Embryonic facial prominence (tissue), 1 donor: ENCODE data around the gene TOR1AIP1.

ENCODE experiments used
- DNase-seq: peaks from one replicate; pipeline ENCODE4 v3.0.0-alpha.2; 2016; ENCODE audit errors: extremely low spot score

Gene TOR1AIP1

DNA sequence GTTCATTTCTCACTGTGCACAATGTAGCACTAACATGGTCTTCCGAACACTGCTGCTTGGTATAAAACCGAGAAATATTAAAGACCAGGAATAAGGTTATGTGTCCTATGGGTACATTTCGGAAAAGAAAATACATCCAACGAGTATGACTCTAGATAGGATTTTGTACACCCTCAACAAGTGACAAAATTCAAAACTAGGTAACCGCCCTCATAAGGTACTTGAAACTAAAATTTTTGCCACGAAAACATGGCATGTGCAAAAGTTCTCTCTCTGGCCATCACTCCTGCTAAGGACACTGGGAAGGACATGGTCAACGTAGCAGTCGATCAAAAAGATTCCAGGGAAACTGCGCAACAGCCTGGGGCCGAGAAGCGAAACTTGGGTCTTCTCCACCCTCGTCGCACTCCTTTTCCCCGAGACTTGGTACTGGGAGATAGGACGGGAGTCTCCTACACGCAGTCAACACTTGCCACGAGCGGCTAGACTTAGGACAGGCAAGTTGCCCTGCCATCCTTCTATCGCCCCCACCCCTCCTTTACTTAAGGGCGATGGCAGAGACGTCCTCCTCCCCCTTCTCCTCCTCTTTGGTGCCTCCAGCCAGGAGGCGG, 338 bp upstream of the TOR1AIP1 start:
- peak; percentile 91 for DNase-seq

DNA sequence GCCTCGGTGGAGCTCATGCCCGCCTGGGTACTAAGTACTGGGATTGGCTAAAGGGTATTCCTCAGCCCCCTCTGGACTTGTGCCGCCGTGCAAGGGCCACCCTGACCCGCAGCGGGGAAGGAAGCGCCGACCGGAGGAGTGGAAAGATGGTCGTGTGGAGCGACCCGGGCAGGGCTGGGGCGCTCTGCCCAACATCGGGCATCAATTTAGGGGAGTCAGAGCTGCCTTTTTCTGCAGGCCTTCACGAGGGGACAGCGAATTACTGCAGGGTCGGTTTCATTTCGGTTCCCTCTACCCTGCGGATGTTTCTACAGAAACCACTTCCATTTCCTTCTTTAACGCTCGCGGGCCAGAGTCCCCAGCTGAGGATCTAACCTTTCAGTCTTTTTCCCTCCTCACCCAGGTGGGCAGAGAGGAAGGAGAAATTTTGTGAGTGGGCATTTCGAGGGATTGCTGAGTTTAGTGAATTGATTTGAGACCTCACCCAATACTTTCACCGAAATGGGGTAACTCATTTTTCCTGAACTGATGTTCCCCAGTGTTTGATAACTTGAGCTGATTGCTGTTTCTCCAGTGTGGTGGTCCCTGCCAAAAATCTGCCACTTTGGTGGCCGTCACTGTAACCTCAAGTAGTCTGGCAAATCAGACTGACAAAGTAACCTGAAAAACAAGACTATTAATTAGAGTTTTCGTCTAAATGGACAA, 1.1 kb downstream of the TOR1AIP1 start:
- no peak for DNase-seq

DNA sequence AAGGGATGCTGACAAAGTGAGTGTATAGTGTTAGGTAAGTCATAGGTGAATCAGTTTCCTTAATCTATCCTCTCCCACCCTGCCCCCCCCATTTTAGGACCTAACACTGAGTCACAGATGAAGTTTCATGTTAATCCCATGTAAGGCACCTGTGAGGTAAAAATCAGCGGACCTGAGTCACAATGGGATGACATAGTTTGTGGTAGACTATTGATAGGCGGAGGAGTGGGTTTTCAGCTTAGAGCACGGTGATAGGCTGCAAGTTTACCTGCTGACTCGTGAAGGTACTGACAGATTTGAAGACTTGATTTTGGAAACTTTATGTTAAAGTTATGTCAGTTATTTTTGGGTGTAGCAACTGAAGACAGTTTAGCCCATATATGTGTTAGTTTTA, 1.7 kb downstream of the TOR1AIP1 start:
- DNase-seq: no peak

DNA sequence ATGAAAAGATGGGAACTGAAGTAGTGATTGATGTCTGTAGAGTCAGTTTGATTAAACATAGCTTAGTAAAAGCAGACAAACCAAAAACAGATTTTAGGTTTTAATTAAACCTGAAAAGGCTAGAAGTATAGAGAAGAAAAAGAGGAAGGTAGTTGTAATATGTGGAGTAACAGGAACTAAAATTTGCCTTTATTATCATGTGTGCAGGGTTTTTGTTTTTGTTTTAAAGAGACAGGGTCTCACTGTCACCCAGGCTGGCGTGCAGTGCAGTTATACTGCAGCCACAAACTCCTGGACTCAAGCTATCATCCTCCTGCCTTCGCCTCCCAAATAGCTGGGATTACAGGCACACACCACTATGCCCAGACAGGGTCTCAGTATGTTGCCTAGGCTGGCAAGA, 6.0 kb downstream of the TOR1AIP1 start:
- DNase-seq: no peak

DNA sequence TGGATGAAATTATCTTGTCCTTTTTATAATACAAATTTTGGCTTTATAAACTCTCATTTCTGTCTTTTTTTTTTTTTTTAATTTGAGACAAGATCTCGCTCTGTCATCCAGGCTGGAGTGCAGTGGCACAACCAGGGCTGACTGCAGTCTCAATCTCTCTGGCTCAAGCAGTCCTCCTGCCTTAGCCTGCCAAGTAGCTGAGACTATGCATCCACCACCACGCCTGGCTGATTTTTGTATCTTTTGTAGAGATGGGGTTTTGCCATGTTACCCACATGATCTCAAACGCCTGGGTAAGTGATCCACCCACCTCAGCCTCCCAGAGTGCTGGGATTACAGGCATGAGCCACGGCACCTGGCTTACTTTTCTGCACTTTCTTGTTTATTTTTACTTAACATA, 7.5 kb downstream of the TOR1AIP1 start:
- no peak for DNase-seq

DNA sequence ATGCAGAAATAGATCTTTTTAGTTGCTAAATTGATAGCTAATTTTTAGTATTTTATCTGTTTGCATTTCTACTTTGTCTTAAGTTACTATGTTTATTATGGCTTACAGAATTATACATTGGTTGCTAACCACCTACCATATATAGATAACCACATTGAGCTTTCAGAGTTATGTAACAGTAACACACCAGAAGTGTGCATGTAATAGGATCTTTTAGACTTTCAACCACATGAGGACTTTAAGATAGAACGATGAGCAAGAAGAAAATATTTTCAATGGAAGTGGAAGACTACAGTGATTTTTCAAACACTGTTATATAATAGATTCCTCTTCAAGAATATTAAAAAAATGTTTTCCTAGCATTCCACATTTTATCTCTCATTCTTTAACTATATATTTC, 28.8 kb downstream of the TOR1AIP1 start:
- DNase-seq: no peak

DNA sequence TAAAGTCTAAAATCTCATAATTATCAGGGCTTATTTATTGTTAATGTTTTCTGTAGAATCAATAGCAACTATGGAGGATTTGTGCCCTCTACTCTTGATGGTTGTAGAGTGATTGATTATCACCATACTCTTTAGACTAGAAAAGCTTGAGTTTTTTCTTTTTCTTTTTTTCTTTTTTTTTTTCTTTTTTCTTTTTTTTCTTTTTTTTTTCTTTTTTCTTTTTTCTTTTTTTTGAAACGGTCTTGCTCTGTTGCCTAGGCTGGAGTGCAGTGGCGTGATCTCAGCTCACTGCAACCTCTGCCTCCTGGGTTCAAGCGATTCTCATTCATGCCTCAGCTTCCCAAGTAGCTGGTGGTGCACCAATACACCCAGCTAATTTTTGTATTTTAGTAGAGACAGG, 29.7 kb downstream of the TOR1AIP1 start:
- no peak for DNase-seq

DNA sequence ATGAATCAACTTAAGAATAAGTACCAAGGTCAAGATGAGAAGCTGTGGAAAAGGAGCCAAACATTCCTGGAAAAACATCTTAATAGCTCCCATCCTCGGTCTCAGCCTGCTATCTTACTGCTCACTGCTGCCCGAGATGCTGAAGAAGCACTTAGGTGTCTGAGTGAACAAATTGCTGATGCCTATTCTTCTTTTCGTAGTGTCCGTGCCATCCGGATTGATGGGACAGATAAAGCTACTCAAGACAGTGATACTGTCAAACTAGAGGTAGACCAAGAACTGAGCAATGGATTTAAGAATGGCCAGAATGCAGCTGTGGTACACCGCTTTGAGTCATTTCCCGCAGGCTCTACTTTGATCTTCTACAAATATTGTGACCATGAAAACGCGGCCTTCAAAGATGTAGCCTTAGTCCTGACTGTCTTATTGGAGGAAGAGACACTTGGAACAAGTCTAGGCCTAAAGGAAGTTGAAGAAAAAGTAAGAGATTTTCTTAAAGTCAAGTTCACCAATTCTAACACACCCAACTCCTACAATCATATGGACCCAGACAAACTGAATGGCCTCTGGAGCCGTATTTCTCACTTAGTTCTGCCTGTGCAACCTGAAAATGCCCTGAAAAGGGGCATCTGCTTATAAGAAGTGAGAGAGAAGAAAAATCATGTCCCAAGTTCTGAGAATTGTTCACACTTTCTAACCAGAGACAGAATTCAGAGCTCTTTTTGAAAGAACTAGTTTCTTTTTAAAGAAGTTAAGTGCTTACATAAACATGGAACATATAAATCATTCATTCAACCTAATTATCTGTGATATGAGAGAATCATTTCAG, 35.7 kb downstream of the TOR1AIP1 start:
- no peak for DNase-seq

- no peak for DNase-seq
Measured at GRCh38 chr1:179921472-179921871, 39.4 kb downstream of the TOR1AIP1 start.

DNA sequence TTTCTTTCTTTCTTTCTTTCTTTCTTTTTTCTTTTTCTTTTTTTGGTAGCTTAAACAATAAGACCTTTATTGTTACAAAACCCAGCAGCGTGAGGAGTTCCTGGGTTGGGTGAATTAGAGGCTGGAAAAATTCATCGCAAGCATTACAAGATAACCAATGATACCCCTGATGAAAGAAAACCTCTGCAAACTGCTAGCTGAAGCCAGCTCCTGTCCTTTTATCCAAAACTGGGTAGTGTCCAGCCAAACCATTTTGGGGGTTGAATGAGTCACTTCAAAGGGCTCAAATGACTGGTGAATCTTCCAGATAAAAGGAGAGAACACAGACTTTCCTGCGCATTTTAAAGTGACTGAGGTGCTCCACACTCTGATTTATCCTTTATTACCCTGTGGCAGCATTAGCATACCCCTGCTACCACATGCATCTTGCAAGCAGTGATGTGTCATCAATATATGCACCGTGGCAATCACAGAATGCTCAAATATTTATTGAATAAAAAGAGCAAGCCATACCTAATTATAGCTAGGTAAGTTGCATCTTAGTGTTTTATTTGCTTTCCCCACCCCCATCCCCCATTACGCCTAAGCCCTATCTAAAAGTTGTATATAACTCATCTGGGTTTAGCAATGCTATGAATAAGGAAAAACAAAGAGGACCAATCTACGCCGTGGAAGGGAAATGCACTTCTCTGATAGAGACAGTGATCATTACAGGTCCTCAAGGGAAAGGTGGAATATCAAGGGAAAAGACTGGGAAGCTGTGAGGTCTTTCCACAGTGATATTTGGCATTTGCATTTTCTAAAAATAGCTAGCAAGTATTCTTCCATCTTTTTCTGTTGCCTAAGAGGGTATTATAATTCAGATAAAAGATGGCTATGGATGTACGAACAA, 40.1 kb downstream of the TOR1AIP1 start:
- no peak for DNase-seq

DNA sequence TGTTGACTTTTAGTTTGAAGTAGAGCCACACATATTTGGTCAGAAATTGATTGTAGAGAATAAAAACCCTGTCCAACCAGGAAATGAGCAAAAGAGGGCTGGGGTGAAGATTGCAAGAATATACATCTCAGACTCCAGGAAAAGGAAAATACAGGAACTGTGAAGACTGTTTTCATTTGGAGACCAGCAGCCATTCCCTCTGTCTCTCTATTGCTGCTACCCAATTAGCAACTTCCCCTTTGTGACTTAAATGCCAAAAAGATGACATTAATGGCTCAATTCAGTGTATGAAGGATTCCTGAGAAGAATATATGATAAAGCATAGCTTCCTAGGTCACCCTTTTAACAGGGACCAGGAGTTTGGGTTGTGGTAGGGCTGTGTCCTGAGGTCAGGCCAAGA, 40.9 kb downstream of the TOR1AIP1 start:
- DNase-seq: no peak

DNA sequence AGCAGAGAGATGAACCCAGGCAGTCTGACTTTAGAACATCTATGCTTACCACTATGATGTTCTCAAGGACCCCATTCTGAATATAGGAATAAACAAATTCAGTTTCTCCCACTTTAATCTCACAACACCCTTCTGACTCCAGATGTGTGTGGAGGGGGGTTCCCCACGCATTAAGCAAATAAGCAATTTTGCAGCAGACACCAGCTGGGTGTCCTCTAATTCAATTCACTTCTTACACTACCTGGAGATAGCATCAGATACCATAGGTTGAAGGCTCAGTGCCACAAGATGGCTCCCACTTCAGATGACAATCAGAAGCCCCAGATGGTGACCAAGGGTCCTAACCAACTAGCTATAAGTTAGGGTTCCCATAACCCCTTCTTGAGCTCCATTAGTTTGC, 42.2 kb downstream of the TOR1AIP1 start:
- DNase-seq: no peak

- no peak for DNase-seq
Measured at GRCh38 chr1:179925302-179925701, 43.2 kb downstream of the TOR1AIP1 start.

DNA sequence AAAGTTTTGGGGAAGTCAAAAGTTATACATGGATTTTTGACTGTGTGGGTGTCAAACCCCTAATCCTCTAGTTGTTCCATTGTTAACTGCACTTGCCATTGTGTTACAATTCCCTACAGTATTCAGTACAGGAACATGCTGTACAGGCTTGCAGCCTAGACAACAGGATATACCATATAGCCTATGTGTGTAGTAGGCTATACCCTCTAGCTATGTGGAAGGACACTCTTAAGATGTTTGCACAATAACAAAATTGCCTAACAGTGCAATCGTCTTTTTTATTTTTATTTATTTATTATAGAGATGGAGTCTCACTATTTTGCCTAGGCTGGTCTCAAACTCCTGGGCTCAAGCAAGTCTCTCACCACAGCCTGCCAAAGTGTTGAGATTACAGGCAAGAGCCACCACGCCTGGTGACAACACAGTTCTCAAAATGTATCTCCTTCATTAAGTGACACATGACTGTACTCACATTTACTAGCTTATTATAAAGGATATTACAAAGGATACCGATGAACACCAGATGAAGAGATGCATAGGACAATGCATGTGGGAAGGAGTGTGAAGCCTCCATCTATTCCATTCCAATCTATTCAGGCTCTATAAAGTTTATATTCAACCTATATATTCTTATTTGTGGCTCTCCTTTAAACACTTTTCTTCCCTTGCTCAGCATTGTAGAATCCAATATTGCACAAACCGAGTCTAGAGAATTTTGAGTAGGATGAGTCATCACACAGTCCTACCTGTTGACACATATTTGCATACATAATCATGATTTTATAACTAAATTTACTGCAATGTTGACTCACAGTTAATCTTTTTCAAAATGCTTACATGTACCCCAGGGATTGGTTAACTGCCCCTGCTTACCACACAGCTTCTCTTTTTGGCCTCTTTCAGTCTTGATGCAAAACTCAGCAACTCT, 44.1 kb downstream of the TOR1AIP1 start:
- DNase-seq: no peak

DNA sequence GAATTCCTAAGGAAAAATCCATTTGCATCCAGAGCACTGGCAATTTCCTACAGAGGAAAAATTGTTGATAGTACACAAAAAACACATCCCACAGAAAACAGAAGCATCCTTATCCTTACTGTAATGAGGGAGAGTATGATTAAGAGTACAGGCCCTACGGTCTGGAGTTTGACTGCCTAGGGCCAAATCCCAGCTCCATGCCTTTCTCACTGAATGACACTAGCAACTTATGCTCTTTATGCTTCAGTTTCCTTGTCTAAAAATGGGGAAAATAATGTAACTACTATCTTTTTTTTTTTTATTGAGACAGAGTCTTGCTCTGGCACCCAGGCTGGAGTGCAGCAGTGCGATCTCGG, 44.7 kb downstream of the TOR1AIP1 start:
- DNase-seq: no peak

GRCh38 chr1:179929955-179930798, 48.1 kb downstream of the TOR1AIP1 start:
- DNase-seq: no peak

- no peak for DNase-seq
Measured at GRCh38 chr1:179930867-179931266, 48.8 kb downstream of the TOR1AIP1 start.

DNA sequence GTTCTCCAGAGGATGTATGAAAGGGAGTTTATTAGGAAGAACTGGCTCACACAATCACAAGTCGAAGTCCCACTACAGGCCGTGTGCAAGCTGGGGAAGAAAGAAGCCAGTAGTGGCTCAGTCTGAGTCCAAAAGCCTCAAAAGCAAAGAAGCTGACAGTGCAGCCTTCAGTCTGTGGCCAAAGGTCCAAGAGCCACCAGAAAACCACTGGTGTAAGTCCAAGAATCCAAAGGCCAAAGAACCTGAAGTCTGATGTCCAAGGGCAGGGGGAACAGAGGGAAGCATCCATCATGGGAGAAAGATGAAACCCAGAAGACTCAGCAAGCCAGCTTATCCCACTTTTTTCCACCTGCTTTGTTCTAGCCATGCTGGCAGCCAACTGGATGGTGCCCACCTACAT, 51.1 kb downstream of the TOR1AIP1 start:
- DNase-seq: no peak

GRCh38 chr1:179935909-179936496, 53.9 kb downstream of the TOR1AIP1 start:
- DNase-seq: no peak
